ENCODE measurements around the gene RPN2.

The RPN2 gene

DNA sequence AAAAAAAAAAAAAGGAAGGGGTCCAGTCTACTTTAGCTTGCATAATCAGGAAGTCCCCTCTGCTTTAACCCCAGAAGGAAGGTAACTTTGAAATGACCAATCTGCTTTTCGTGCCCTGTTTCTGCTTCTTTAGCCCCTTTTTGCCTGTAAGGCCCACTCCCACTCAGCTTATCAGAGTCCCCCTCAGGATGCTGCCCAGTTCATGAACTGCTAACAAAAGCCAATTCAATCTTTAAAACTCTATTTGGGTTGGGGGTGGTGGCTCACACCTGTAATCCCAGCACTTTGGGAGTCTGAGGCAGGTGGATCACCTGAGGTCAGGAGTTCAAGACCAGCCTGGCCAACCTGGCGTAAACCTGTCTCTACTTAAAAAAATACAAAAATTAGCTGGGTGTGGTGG is 70.2 kb downstream of the RPN2 start:
- no peak overlapping the region for H3K4me3 Mint-ChIP-seq
- peaks cover 8% of the 10 kb centered on the region for H3K27me3 Mint-ChIP-seq (ENCODE audit: low read depth)
- H3K27ac Mint-ChIP-seq = no peak overlapping the region
- H3K4me1 Mint-ChIP-seq = peaks cover 15% of the 10 kb centered on the region
- TF ChIP-seq, protein P1, sequence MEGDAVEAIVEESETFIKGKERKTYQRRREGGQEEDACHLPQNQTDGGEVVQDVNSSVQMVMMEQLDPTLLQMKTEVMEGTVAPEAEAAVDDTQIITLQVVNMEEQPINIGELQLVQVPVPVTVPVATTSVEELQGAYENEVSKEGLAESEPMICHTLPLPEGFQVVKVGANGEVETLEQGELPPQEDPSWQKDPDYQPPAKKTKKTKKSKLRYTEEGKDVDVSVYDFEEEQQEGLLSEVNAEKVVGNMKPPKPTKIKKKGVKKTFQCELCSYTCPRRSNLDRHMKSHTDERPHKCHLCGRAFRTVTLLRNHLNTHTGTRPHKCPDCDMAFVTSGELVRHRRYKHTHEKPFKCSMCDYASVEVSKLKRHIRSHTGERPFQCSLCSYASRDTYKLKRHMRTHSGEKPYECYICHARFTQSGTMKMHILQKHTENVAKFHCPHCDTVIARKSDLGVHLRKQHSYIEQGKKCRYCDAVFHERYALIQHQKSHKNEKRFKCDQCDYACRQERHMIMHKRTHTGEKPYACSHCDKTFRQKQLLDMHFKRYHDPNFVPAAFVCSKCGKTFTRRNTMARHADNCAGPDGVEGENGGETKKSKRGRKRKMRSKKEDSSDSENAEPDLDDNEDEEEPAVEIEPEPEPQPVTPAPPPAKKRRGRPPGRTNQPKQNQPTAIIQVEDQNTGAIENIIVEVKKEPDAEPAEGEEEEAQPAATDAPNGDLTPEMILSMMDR (IDR thresholded peaks at IDR 0.05; ENCODE audit: unreplicated experiment in 3 of 3) = no peak
- peaks cover 4% of the 10 kb centered on the region for H3K36me3 Mint-ChIP-seq (ENCODE audit: low read depth)
- peaks cover 1% of the 10 kb centered on the region for H3K9me3 Mint-ChIP-seq

DNA sequence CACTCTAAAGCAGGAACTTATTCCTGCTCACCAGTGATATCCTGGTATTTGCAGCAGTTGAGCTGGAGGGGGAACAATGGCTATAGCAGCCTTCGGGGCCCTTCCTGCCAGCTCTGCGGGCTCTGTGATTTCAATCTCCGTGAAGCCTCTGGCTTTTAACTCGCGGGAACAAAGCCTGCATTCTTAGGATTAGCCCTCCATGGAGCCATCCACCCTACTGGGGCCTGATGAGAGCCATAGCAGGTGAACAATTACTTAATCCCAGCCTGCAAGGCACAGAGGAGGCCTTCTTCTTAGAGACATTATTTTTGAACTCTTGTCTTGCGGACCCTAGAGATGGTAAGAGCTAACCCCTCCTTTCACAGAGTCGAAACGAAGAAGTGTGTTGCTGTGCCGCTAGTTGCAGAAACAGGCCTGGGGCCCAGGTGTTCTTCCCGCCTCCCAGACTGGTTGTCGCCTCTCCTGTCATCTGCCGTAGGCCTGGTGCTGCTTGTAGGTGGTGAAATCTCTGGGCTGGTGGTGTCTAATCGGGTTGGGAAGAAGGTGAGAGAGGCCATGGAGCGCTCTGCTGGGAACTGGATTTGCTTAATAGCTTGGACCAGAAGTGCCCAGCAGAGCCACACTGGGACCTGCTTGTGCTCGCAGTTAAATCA is 72.8 kb downstream of the RPN2 start:
- TF ChIP-seq, protein P1 (IDR thresholded peaks at IDR 0.05; ENCODE audit: unreplicated experiment in 3 of 3) = no peak
- Mint-ChIP-seq H3K9me3 (peaks cover 4% of the 10 kb centered on the region), H3K27me3 (ENCODE audit: low read depth) (peaks cover 10% of the 10 kb centered on the region), H3K4me3 (no peak overlapping the region), H3K27ac (no peak overlapping the region), H3K36me3 (ENCODE audit: low read depth) (peaks cover 4% of the 10 kb centered on the region), H3K4me1 (peaks cover 5% of the 10 kb centered on the region)

DNA sequence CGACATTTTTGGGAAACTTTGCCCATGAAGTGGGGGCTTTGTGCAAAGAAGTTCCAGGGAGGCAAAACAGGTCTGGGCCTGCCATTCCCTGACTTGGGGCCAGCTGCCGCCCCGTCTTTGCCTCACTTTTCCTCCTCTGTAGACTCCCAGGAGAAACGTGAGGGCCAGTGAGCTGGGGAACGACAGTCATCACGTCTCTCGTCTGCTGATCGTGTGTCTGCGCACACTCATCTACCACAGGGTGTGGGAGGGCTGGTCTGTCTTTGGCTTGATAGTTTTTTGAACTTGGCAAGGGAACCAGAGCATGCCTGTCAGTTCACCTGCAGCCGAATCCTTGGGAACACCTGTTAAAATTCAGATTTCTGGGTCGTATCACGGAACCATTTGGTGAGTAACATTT is 74.0 kb downstream of the RPN2 start:
- H3K4me1 Mint-ChIP-seq = peaks cover 5% of the 10 kb centered on the region
- peaks cover 13% of the 10 kb centered on the region for H3K27me3 Mint-ChIP-seq (ENCODE audit: low read depth)
- TF ChIP-seq, protein P1 (IDR thresholded peaks at IDR 0.05; ENCODE audit: unreplicated experiment in 3 of 3) = no peak
- H3K4me3 Mint-ChIP-seq = no peak overlapping the region
- H3K27ac Mint-ChIP-seq = no peak overlapping the region
- H3K36me3 Mint-ChIP-seq (ENCODE audit: low read depth) = peaks cover 4% of the 10 kb centered on the region
- peaks cover 4% of the 10 kb centered on the region for H3K9me3 Mint-ChIP-seq

DNA sequence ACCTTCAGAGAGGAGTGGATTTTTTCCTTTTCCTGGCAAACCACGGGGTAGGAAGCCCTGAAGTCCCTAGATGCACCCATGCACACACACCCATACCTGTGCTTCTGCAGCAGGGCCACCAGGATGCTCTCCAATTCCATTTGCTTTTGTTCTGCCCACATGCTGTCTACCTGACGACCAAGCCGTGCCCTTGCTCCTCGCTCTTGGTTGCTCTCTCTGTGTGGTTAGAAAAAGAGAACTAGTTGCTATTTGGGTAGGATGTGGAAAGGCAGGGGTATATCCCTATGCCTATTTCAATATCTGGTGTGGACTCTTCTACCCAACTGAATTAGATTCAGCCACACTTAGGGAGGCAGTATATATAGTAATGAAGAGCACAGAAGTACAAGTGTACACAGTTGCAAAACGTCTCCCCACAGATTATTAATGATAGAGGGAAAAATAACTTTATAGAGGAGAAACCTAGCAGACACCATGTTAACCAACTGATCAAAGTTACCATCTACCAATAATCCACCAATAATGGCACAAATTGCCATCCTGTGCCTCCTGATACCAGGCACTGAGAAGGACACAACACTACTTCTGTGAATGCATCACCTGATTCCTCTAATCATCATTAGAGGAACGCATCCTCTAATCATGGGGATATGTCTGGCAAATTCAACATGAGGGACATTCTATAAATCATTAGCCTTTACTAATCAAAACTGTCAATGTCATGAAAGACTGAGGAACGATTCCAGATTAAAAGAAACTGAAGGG is 75.2 kb downstream of the RPN2 start:
- Mint-ChIP-seq H3K9me3 (peaks cover 4% of the 10 kb centered on the region), H3K4me3 (no peak overlapping the region)

DNA sequence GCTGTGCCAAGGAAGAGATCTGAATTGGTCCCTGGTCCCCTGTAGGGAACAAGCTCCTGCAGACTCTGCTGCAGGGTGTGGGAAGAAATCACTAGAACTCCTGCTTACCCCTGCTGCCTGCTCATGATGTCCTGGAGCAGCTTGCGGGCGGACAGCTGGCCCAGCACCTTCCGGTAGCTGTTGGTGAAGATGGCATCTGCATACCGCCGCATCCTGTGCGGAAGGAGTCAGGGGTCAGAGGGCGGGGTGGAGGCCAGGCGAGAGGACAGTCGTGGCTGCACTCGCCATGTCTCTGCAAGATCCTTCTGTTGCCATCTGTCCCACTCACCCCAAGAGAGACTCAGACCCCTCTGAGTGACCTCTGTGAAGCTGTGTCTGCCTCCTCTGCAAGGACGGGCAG is 77.2 kb downstream of the RPN2 start:
- no peak overlapping the region for H3K27ac Mint-ChIP-seq
- H3K9me3 Mint-ChIP-seq = peaks cover 4% of the 10 kb centered on the region
- TF ChIP-seq, protein P1 (IDR thresholded peaks at IDR 0.05; ENCODE audit: unreplicated experiment in 3 of 3) = no peak
- H3K36me3 Mint-ChIP-seq (ENCODE audit: low read depth) = no peaks in the 10 kb centered on the region
- H3K4me3 Mint-ChIP-seq = no peak overlapping the region
- peaks cover 5% of the 10 kb centered on the region for H3K4me1 Mint-ChIP-seq
- H3K27me3 Mint-ChIP-seq (ENCODE audit: low read depth) = peaks cover 25% of the 10 kb centered on the region

More for the DNA sequence above, 75.2 kb downstream of the RPN2 start:
- H3K36me3 Mint-ChIP-seq (ENCODE audit: low read depth) = peaks cover 4% of the 10 kb centered on the region
- H3K27ac Mint-ChIP-seq = no peak overlapping the region
- H3K27me3 Mint-ChIP-seq (ENCODE audit: low read depth) = peaks cover 18% of the 10 kb centered on the region
- H3K4me1 Mint-ChIP-seq = peaks cover 5% of the 10 kb centered on the region
- TF ChIP-seq, protein P1 (IDR thresholded peaks at IDR 0.05; ENCODE audit: unreplicated experiment in 3 of 3) = no peak
